Subcutaneous abdominal adipose tissue (tissue), 5 donors: ENCODE results near the gene ADGRG1.

Experiments used
- H3K27ac ChIP-seq: one replicate; pipeline ENCODE4 v1.7.0; 2013; ENCODE audit warnings: low read depth, mild to moderate bottlenecking, inconsistent platforms, low read length, moderate library complexity
- H3K27me3 ChIP-seq, 5 donors: one replicate each; pipeline ENCODE4 v1.7.0; 2013; ENCODE audit warnings: low read length in 5 of 5, inconsistent platforms in 1 of 5; ENCODE audit not compliant: control insufficient read depth in 5 of 5, insufficient read depth in 4 of 5
- H3K36me3 ChIP-seq, 5 donors: one replicate each; pipeline ENCODE4 v1.7.0; 2013; ENCODE audit warnings: low read length in 5 of 5; ENCODE audit not compliant: control insufficient read depth in 5 of 5, insufficient read depth in 5 of 5
- H3K4me1 ChIP-seq, 5 donors: one replicate each; pipeline ENCODE4 v1.7.0; 2013; ENCODE audit warnings: low read length in 5 of 5, mild to moderate bottlenecking in 3 of 5, moderate library complexity in 1 of 5; ENCODE audit not compliant: control insufficient read depth in 5 of 5, insufficient read depth in 5 of 5
- H3K4me3 ChIP-seq, 5 donors: one replicate each; pipeline ENCODE4 v1.7.0; 2013; ENCODE audit warnings: low read length in 5 of 5, low read depth in 1 of 5
- H3K9ac ChIP-seq, 5 donors: one replicate each; pipeline ENCODE4 v1.7.0; 2013; ENCODE audit warnings: low read length in 5 of 5, mild to moderate bottlenecking in 4 of 5, moderate library complexity in 3 of 5
- H3K9me3 ChIP-seq, 5 donors: one replicate each; pipeline ENCODE4 v1.7.0; 2013; ENCODE audit warnings: low read length in 5 of 5; ENCODE audit not compliant: control insufficient read depth in 5 of 5
- donor health status: healthy.
- donor health status: healthy.
- donor health status: healthy.
- donor health status: healthy.
- donor health status: healthy.

Gene ADGRG1

GRCh38 chr16:57619606-57620334 is 8.7 kb upstream of the ADGRG1 start:
- no peak overlapping the region for H3K27ac ChIP-seq
- H3K36me3 ChIP-seq, result no peaks in the 10 kb centered on the region
- H3K4me1 ChIP-seq, result peaks cover 0 to 14% (median 14%) of the 10 kb centered on the region in 5 donors
- no peak overlapping the region for H3K9ac ChIP-seq
- no peaks in the 10 kb centered on the region for H3K9me3 ChIP-seq
- peaks cover 0 to 4% (median 0%) of the 10 kb centered on the region in 5 donors for H3K27me3 ChIP-seq
- H3K4me3 ChIP-seq, result no peak overlapping the region

GRCh38 chr16:57620335-57621231 is 7.8 kb upstream of the ADGRG1 start:
- H3K4me1 ChIP-seq, result peaks cover 0 to 14% (median 14%) of the 10 kb centered on the region in 5 donors
- no peak overlapping the region for H3K27ac ChIP-seq
- H3K9me3 ChIP-seq, result no peaks in the 10 kb centered on the region
- peaks cover 0 to 4% (median 0%) of the 10 kb centered on the region in 5 donors for H3K27me3 ChIP-seq
- H3K9ac ChIP-seq, result no peak overlapping the region
- no peak overlapping the region for H3K4me3 ChIP-seq
- no peaks in the 10 kb centered on the region for H3K36me3 ChIP-seq

- H3K9ac ChIP-seq, result no peak overlapping the region
- no peak overlapping the region for H3K4me3 ChIP-seq
- H3K9me3 ChIP-seq, result no peaks in the 10 kb centered on the region
- peaks cover 0 to 4% (median 0%) of the 10 kb centered on the region in 5 donors for H3K27me3 ChIP-seq
- H3K36me3 ChIP-seq, result no peaks in the 10 kb centered on the region
- H3K27ac ChIP-seq, result no peak overlapping the region
- peaks cover 0 to 14% (median 14%) of the 10 kb centered on the region in 5 donors for H3K4me1 ChIP-seq
Observed at GRCh38 chr16:57621521-57622271, 6.7 kb upstream of the ADGRG1 start.

GRCh38 chr16:57622361-57623250 is 5.8 kb upstream of the ADGRG1 start:
- Histone ChIP-seq H3K4me3 (no peak overlapping the region), H3K27me3 (peaks cover 0 to 6% (median 4%) of the 10 kb centered on the region in 5 donors), H3K9me3 (no peaks in the 10 kb centered on the region), H3K4me1 (peaks cover 0 to 22% (median 15%) of the 10 kb centered on the region in 5 donors), H3K9ac (peak overlapping the region in 1 of 5 donors; percentile 5), H3K27ac (no peak overlapping the region), H3K36me3 (no peaks in the 10 kb centered on the region)

GRCh38 chr16:57623251-57624043 is 5.0 kb upstream of the ADGRG1 start:
- Histone ChIP-seq H3K27ac (no peak overlapping the region), H3K4me3 (no peak overlapping the region), H3K4me1 (peaks cover 0 to 28% (median 23%) of the 10 kb centered on the region in 5 donors), H3K27me3 (peaks cover 4 to 14% (median 8%) of the 10 kb centered on the region in 5 donors), H3K9ac (no peak overlapping the region), H3K36me3 (no peaks in the 10 kb centered on the region), H3K9me3 (no peaks in the 10 kb centered on the region)

DNA sequence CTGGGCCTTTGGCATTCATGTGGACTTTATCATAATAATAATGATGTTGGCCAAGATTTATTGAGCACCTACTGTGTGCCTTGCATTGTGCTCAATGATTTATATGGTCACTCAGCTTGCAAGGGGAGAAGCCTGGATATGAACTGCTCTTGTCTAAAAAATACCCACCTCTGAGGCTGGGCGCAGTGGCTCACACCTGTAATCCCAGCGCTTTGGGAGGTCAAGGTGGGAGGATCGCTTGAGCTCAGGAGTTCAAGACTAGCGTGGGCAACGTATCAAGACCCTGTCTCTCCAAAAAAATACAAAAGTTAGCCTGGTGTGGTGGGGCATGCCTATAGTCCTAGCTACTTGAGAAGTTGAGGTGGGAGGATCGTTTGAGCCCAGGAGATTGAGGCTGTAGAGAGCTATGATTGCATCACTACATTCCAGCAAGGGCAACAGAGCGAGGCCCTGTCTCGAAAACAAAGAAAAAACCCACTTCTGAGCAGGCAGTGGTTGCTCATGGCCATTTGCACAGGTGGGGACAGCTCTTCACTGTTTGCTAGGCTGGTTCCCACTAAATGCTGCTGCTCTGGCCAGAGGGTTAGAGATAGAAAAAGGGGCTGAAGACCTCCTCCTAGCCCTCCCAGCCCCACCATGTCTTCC is 4.3 kb upstream of the ADGRG1 start:
- no peak overlapping the region for H3K9ac ChIP-seq
- peaks cover 2 to 34% (median 26%) of the 10 kb centered on the region in 5 donors for H3K4me1 ChIP-seq
- peaks cover 10 to 22% (median 15%) of the 10 kb centered on the region in 5 donors for H3K27me3 ChIP-seq
- H3K36me3 ChIP-seq, result no peaks in the 10 kb centered on the region
- no peak overlapping the region for H3K4me3 ChIP-seq
- H3K27ac ChIP-seq, result no peak overlapping the region
- no peaks in the 10 kb centered on the region for H3K9me3 ChIP-seq

GRCh38 chr16:57624806-57625500 is 3.5 kb upstream of the ADGRG1 start:
- Histone ChIP-seq H3K27ac (no peak overlapping the region), H3K9me3 (no peaks in the 10 kb centered on the region), H3K36me3 (no peaks in the 10 kb centered on the region), H3K27me3 (peaks cover 10 to 29% (median 19%) of the 10 kb centered on the region in 5 donors), H3K4me1 (peaks cover 2 to 34% (median 26%) of the 10 kb centered on the region in 5 donors), H3K4me3 (no peak overlapping the region), H3K9ac (no peak overlapping the region)
